Upper lobe of right lung (tissue), 1 donor: Measurements from ENCODE around the gene TREML4. TPM values are rescaled to one million over a fixed set of nuclear protein-coding genes. Genes with fewer than 3 reads are reported as not detected.

Source experiments
- ATAC-seq: fragments of 200-7000 bp; cut with Tn5 transposase; one replicate; pipeline ENCODE4 v1.9.1; 2020; ENCODE audit warnings: mild to moderate bottlenecking, moderate library complexity
- DNase-seq: peaks from one replicate; pipeline ENCODE4 v3.0.0-alpha.2; 2020
- H3K27ac ChIP-seq: fragments of 200-600 bp; one replicate; pipeline ENCODE4 v1.8.0; 2022
- H3K27me3 ChIP-seq: fragments of 200-600 bp; one replicate; pipeline ENCODE4 v1.8.0; 2022; ENCODE audit warnings: mild to moderate bottlenecking
- H3K36me3 ChIP-seq: fragments of 200-600 bp; one replicate; pipeline ENCODE4 v1.8.0; 2022
- H3K4me1 ChIP-seq: fragments of 200-600 bp; one replicate; pipeline ENCODE4 v1.8.0; 2022
- H3K4me3 ChIP-seq: fragments of 200-600 bp; one replicate; pipeline ENCODE4 v1.8.0; 2022; ENCODE audit warnings: mild to moderate bottlenecking
- H3K9me3 ChIP-seq: fragments of 200-600 bp; one replicate; pipeline ENCODE4 v1.8.0; 2022
- intact Hi-C: fragments of 100-400 bp; cut with DNase I; formaldehyde crosslinking; loops from one replicate; pipeline ENCODE4 v1.11.0; 2022
- total RNA-seq: library from RNA; stranded (reverse); fragmentation: NEBNext Ultra II Directional; extraction: Animal tissue kit (Norgen Biotek cat#: 25700); gene quantifications from one replicate; pipeline ENCODE4 v1.2.1, GENCODE V29; 2021
- TF ChIP-seq, protein P1 (sequence below): fragments of 200-600 bp; IDR thresholded peaks from one replicate; pipeline ENCODE4 v1.8.0; 2022; ENCODE audit warnings: antibody characterized with exemption
- donor health status: DM: no; HTN: yes; CAD: no; lungs with severe emphysema.

TREML4 gene
- total RNA-seq, 1 donor from 2014 or later: not detected

DNA sequence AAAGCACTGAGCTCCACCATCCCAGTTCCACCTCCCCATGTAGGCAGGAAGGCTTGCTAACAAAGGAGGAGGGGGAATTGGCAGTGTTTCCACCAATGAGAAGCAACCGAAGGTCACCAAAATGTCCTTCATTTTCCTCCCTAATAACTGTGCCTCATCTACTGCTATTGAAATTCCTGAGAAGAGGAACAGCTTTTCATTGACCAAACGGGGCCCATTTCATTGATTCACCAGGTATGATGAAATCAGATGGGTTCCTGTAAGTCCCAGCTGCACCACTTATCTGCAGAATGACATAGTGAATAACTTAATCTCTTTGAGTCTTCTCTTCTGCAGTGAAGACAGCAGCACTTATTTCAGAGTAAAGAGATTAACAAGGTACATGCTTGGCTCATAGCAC is 41.0 kb downstream of the TREML4 start:
- no peaks in the 10 kb centered on the region for H3K27me3 ChIP-seq
- no peaks in the 10 kb centered on the region for H3K9me3 ChIP-seq
- no peak overlapping the region for H3K27ac ChIP-seq
- no peaks in the 10 kb centered on the region for H3K36me3 ChIP-seq
- DNase-seq (no peak), ATAC-seq (no peak)
- TF ChIP-seq, protein P1, sequence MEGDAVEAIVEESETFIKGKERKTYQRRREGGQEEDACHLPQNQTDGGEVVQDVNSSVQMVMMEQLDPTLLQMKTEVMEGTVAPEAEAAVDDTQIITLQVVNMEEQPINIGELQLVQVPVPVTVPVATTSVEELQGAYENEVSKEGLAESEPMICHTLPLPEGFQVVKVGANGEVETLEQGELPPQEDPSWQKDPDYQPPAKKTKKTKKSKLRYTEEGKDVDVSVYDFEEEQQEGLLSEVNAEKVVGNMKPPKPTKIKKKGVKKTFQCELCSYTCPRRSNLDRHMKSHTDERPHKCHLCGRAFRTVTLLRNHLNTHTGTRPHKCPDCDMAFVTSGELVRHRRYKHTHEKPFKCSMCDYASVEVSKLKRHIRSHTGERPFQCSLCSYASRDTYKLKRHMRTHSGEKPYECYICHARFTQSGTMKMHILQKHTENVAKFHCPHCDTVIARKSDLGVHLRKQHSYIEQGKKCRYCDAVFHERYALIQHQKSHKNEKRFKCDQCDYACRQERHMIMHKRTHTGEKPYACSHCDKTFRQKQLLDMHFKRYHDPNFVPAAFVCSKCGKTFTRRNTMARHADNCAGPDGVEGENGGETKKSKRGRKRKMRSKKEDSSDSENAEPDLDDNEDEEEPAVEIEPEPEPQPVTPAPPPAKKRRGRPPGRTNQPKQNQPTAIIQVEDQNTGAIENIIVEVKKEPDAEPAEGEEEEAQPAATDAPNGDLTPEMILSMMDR: no peak
- no peaks in the 10 kb centered on the region for H3K4me1 ChIP-seq
- intact Hi-C loops: no loop called here
- no peak overlapping the region for H3K4me3 ChIP-seq

DNA sequence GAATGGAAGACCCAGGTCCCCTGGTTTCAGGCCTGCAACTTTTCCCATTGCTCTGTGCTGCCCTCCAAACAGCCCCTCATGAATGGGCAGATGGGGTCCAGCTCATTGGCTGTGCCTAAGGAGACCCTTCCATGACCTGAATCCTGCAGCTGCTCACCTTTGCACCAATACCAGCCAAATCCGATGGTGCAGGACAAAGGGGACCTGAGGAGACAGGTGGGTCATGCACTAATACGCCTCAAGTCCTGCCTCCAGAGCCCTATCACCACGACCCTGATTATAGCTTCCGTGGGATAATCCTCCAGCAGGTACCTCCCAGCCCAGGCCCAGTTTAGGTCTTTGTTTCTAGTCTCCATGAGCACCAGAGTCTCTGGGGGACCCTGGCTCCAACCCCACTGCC is 41.6 kb downstream of the TREML4 start:
- no peaks in the 10 kb centered on the region for H3K4me1 ChIP-seq
- no peaks in the 10 kb centered on the region for H3K27me3 ChIP-seq
- intact Hi-C loops: no loop called here
- H3K9me3 ChIP-seq: no peaks in the 10 kb centered on the region
- TF ChIP-seq, protein P1: no peak
- H3K4me3 ChIP-seq: no peak overlapping the region
- H3K36me3 ChIP-seq: no peaks in the 10 kb centered on the region
- no peak overlapping the region for H3K27ac ChIP-seq
- no peak for DNase-seq
- ATAC-seq: no peak

DNA sequence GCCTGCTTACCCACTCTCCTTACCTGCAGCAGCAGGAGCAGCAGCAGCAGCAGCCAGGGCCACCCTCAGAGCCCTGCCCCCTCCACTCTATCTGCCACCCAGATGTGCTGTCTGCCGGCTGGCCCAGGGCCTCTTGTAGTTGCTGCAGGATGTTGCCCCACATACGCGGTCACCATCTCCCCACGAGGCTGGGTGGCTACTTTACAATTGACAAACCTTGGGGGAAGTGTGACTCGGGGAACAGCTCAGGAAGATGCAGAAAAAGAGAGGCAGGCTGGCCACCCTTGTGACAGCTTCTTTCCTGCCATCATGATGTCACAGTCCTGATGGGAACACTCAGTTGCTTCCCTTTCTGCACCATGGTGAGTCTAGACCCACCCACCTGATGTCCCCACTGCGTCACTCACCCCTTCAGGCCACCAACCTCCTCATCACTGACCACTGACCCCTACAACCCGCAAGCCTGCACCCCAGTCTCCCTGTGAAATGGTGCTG is 43.8 kb downstream of the TREML4 start:
- Histone ChIP-seq H3K9me3 (no peaks in the 10 kb centered on the region), H3K27ac (no peak overlapping the region), H3K27me3 (no peaks in the 10 kb centered on the region), H3K4me3 (no peak overlapping the region), H3K4me1 (no peaks in the 10 kb centered on the region), H3K36me3 (no peaks in the 10 kb centered on the region)
- DNase-seq (peak; percentile 83), ATAC-seq (peak; percentile 89)
- intact Hi-C loops: no loop called here
- TF ChIP-seq, protein P1: no peak

DNA sequence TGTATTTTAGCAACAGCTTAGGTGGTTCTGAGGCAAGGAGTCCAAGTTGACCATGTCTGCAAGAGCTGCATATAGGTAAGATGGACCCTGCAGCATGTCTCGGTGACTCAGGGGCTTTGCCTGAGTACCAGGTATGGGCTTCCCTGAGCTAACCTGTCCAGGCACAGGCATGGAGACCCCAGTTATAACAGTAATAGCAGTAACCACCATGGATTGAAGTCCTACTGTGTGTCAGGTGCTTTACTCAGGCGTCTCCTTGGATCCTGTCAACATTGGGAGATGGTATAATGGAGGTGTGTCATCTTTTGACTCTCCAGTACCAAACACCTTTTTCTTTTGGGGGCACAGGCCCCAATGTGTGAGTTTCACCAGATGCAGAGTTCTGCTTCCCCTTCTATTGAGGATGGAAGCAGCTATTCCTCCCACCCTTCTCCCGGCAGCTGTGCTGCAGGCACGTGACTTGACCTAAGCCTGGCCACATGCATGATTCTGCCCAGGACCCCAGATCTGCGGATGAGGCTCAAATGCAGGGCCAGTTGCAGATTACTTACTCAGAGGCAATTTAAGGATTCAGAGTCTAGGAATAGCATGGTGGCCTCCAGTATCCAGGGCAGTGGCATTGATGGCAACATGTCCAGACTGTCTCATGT is 44.6 kb downstream of the TREML4 start:
- no peak overlapping the region for H3K4me3 ChIP-seq
- TF ChIP-seq, protein P1: no peak

DNA sequence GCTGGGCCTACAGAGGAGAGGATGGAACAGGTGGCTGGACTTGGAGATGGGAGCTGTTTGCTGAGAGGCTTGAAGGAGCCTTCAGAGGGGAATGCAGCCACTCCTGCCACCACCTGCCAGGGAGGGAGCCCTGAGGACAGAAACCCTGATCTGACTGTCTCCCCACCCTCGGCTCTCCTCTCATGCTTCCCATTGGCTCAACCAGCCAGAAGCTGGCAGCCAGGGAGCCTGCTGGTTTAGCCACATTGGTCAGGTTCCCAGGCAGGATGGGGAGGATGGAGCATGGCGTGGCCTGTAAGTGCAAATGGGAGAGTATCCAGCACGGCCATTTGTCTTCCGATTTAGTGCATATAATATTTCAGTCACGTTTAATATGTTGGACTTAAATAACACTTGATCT is 45.6 kb downstream of the TREML4 start:
- ATAC-seq (no peak), DNase-seq (no peak)
- intact Hi-C loops: no loop called here
- Histone ChIP-seq H3K36me3 (no peaks in the 10 kb centered on the region), H3K27me3 (no peaks in the 10 kb centered on the region), H3K4me1 (peaks cover 3% of the 10 kb centered on the region), H3K27ac (no peak overlapping the region), H3K4me3 (no peak overlapping the region), H3K9me3 (no peaks in the 10 kb centered on the region)
- TF ChIP-seq, protein P1: no peak

More for the DNA sequence above, 44.6 kb downstream of the TREML4 start:
- Histone ChIP-seq H3K27me3 (no peaks in the 10 kb centered on the region), H3K36me3 (no peaks in the 10 kb centered on the region), H3K4me1 (no peaks in the 10 kb centered on the region), H3K9me3 (no peaks in the 10 kb centered on the region), H3K27ac (no peak overlapping the region)
- intact Hi-C loops: no loop called here
- ATAC-seq (no peak), DNase-seq (no peak)
